Hippocampal formation (tissue), 2 donors: ENCODE measurements around the gene PDCL3.
A peak's percentile ranks its signal among the peaks of the same experiment; 100 is the strongest.

Experiments
- DNase-seq, 2 donors: peaks; one replicate each; lab custom pipeline; 2025; lab: John Stamatoyannopoulos, UW

PDCL3 gene

GRCh38 chr2:100560216-100560830 lies 2.5 kb upstream of the PDCL3 start:
- no peak for DNase-seq

GRCh38 chr2:100561191-100561590 lies 1.6 kb upstream of the PDCL3 start:
- DNase-seq, result no peak

- DNase-seq, result no peak
Observed at GRCh38 chr2:100563407-100564247, 834 bp downstream of the PDCL3 start.

- no peak for DNase-seq
Observed at GRCh38 chr2:100568989-100569388, 6.2 kb downstream of the PDCL3 start.

- DNase-seq, result no peak
Observed at GRCh38 chr2:100571668-100572067, 8.9 kb downstream of the PDCL3 start.

GRCh38 chr2:100577777-100578176 lies 15.0 kb downstream of the PDCL3 start:
- DNase-seq, result no peak

GRCh38 chr2:100580367-100581276 lies 17.8 kb downstream of the PDCL3 start:
- DNase-seq, result peak in 1 of 2 donors; percentile 28

GRCh38 chr2:100581277-100581612 lies 18.5 kb downstream of the PDCL3 start:
- no peak for DNase-seq

- DNase-seq, result no peak
Observed at GRCh38 chr2:100584816-100585215, 22.0 kb downstream of the PDCL3 start.

- no peak for DNase-seq
Observed at GRCh38 chr2:100588071-100588786, 25.4 kb downstream of the PDCL3 start.

- DNase-seq, result no peak
Observed at GRCh38 chr2:100589527-100589926, 26.7 kb downstream of the PDCL3 start.

GRCh38 chr2:100592226-100592625 lies 29.4 kb downstream of the PDCL3 start:
- DNase-seq, result no peak

GRCh38 chr2:100596465-100596864 lies 33.7 kb downstream of the PDCL3 start:
- DNase-seq, result no peak

- no peak for DNase-seq
Observed at GRCh38 chr2:100599566-100599965, 36.8 kb downstream of the PDCL3 start.

GRCh38 chr2:100601661-100602060 lies 38.9 kb downstream of the PDCL3 start:
- DNase-seq, result no peak

GRCh38 chr2:100603414-100603813 lies 40.6 kb downstream of the PDCL3 start:
- no peak for DNase-seq

GRCh38 chr2:100603948-100604633 lies 41.3 kb downstream of the PDCL3 start:
- peak in 1 of 2 donors; percentile 44 for DNase-seq

- DNase-seq, result no peak
Observed at GRCh38 chr2:100606332-100606725, 43.5 kb downstream of the PDCL3 start.

GRCh38 chr2:100606726-100607343 lies 44.0 kb downstream of the PDCL3 start:
- DNase-seq, result peak; percentile 7 to 37

- peak; percentile 56 to 59 for DNase-seq
Observed at GRCh38 chr2:100610381-100610831, 47.6 kb downstream of the PDCL3 start.
